T-helper 2 cell treated with Interferon-gamma antibody and Interleukin-4, amounts not matched to agents 100 ng/mL and 5 ng/mL, for 36 hours (primary cell): ENCODE data around the gene BCO1. TPM values are rescaled to one million over a fixed set of nuclear protein-coding genes. Genes with fewer than 3 reads are reported as not detected.

Experiments used
- intact Hi-C: fragments of 100-400 bp; cut with micrococcal nuclease; formaldehyde crosslinking; loops from one replicate; pipeline ENCODE4 v1.15.1; 2023
- total RNA-seq: library from RNA; stranded (reverse); gene quantifications from 2 replicates; pipeline ENCODE4 v1.2.3, GENCODE V29; 2022

Gene BCO1
- total RNA-seq, 1 donor from 2014 or later: not detected

DNA sequence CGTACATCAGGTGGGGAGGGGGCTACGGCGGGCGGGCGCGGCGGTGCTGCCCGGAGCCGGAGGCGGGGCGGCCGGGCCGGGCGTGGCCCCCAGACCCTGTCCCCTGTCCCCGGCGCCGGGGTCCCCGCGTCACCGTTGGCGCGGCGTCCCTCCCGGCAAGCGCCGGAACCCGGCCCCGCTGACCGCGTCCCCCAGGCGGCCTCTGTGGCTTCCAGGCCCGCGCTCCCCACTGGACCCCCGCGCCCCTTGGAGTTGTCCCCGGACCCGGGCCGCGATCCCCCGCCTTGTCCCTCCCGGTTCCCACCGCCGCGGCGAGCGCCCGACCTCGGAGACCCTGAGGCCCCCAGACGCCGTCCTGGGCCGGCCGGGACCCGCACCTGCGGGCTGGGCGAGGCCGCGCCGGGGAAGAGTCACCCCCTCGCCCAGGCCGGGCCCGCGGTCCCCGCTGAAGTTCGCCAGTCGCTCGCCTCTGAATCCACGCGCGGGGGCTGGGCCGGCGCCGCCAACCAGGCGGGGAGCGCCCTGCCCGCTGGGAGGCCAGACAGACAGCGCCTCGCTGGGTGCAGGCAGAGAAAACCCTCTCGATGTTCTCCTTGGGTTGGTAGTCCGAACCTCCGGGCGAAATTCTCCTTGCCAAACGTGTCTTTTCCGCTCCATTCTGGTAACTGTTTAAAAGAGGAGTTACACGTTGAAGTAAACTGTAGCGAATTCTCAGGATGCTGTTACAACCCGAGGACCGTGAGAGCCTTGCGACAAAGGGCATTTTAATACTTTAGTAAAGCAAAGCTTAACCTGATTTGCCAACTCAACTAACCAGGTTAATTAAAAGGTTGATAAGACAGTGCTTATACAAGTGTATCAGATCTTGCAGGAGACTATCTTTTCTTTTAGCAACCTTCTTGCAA, 77.0 kb downstream of the BCO1 start:
- intact Hi-C loops: loop anchor here (2.0 to 10.0 kb wide), 2 partner anchors 311 to 317 kb away; partner anchors contain the start of genes CENPN and CMC2

DNA sequence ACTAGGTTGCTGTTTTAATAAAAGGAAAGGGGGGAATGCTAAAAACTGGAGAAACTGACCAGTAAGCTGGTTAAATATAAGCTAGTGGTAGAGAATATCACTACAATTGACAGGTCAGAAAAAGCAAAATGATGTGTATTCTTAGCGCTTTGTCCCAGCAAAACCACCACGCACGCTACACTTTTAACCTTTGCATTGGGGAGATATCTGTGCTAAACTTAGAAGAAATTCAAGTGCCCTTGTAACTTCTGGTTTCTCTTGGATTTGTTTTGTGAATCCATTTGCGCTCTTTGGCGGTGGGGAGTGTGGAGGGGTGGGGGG, 77.6 kb downstream of the BCO1 start:
- intact Hi-C loops: loop anchor here (10.0 kb wide), 1 partner anchor 311 kb away; the partner anchor contains the start of genes CENPN and CMC2

DNA sequence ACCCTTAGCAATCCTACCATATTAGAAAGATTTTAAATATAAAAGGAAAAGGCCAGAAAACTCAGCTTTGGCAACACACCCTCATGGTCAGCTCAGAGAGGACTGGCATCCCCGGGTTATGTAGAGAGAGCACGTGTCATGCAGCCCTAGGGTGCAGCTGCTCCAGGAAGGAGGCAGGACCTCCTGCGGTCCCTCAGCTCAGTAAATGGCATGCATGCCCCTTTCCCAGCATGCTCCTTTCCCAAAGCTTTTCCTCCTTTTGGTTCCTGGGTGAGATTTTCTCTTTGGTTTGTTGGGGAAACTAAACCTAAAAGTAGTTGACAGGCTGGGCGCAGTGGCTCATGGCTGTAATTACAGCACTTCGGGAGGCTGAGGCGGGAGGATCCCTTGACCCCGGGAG, 80.2 kb downstream of the BCO1 start:
- intact Hi-C loops: loop anchor here (10.0 kb wide), 1 partner anchor 314 kb away; the partner anchor contains the start of genes CENPN and CMC2

DNA sequence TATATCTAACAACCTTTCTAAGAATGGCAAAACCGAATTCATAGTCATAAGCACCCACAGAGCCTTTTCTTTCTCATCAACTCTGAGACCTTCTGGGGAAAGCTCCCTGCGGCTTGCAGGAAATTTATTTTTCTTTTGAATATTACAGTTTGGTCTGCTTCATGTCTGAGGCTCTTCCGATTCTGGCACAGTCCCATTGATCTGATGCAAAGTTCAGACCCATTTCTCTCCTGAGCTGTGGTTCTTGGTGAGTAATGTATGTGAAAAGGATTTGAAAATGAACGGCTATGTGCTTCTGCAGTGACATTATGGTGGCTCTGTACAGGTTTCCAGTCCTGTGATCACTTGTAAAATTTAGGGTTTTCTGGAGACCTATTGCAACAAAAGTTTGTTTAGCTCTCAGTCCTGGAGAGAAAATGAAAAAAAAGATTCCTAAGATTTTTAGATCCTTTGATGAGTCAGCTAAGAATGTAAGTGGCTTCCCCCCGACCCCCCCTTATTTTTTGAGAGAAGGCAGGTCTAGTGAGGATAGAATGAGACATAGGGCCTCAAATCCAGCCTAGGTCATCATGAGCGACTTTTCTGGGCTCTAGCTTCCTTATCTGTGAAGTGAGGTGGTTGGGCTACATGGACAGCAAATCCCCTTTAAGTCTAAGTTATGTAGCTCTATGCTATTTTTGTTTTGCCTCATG, 80.9 kb downstream of the BCO1 start:
- intact Hi-C loops: loop anchor here (10.0 kb wide), 1 partner anchor 315 kb away; the partner anchor contains the start of genes CENPN and CMC2

GRCh38 chr16:81321039-81321438, 82.5 kb downstream of the BCO1 start:
- intact Hi-C loops: no loop called here

DNA sequence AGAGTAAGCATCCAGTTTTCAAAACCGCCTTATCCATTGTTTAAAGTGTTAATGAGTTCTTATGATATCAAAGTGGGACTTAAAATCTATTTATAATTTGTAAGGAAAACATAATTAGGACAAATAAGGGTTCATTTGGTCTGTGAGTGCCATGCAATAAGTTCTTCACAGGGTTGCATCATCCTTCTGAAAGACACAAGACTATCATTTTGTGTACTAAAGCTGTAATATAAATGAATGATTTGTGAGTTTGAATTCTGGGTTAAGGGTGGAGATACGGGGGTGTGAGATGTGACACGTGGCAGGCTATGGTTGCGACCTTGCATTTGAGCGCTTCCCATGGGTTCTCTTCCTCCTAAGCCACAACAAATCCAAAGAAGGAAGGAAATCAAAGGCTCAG, 83.0 kb downstream of the BCO1 start:
- intact Hi-C loops: no loop called here

DNA sequence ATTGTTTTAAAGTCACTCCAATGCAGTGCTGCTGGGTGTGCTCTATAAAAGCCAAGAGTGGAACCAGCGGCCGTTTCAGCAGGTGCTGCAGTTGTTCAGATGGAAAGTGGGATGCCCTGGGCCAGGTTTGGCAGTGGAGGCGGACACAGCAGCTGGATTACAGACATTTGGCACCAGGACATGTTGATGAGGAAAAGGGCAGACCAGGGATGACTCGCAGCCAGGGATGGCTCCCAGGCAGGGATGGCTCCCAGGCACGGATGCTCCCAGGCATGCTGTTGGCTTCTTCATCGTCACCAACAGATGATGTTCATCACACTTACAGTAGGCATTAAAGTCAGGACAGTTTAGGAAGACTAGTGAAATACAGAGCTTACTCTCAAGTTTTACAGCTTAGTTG, 86.3 kb downstream of the BCO1 start:
- intact Hi-C loops: no loop called here

DNA sequence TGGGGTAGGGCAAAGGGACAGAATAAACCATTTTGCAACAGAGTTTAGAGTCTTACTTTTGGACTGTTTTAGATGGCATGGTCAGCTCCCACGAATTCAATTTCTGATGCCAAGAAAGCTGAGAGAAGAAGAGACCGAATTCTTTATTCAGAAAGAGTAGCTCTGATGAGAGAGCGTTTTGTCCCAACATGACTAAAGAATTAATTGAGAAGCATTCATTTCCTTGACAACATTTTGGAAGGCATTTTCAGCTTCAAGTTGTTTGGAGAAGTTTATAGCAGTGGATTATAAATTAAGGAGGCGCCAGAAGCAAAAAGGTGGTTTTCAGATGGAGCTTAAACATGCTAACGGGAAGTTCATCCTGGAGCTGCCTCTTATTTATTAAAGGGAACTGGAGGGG, 88.5 kb downstream of the BCO1 start:
- intact Hi-C loops: no loop called here

GRCh38 chr16:81327447-81328196, 89.1 kb downstream of the BCO1 start:
- intact Hi-C loops: no loop called here

DNA sequence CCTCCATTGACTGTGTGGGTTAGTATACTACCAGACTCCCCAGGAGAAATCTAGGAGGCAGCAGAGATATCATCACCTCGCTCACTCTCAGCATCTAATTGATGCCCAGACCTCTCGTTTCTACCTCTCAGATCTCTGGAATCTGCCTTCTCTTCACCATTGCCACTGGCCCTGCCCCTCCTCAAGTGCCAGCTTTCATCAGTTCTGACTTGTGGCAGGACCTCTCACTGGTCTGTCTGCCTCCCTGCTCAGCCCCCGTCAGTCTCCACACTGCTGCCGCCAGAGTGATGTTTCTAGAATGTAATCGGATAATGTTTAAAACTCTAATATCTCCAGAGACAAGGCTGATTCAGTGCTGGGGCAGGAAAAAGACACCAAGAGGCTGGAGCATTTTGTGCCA, 91.5 kb downstream of the BCO1 start:
- intact Hi-C loops: no loop called here

- intact Hi-C loops: no loop called here
Measured at GRCh38 chr16:81333356-81333755, 94.9 kb downstream of the BCO1 start.

DNA sequence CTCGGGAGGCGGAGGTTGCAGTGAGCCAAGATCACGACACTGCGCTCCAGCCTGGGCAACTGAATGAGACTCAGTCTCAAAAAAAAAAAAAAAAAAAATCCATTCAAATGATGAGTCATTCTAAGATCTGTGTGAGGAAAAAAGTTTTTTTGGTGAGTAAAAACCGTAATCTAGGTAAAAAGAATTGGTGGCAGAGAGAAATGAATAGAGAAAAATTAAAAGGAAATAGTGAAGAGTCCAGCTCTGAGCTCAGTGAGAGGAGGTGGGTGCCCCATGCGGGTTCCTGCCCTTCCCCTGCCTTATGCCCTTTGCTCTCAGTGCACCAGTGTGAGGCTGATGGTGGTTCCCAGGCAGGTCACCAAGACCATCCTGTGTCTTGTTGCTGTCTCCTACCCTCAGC, 97.2 kb downstream of the BCO1 start:
- intact Hi-C loops: no loop called here

GRCh38 chr16:81337097-81337496, 98.6 kb downstream of the BCO1 start:
- intact Hi-C loops: no loop called here

Other genes with a start within 250 kb of the BCO1 start
- gene CMC2, start 231.8 kb upstream of the BCO1 start, total RNA-seq: 84.4 and 93.3 TPM in 2 replicates
- gene CENPN, start 231.5 kb upstream of the BCO1 start, total RNA-seq: 55.5 and 57.4 TPM in 2 replicates
- 26.7 and 28.4 TPM in 2 replicates for gene ATMIN, start 202.8 kb upstream of the BCO1 start, total RNA-seq
- 0.91 TPM in 1 of 2 replicates, not detected in the other for gene C16orf46, start 161.5 kb upstream of the BCO1 start, total RNA-seq
- 9.6 and 11.0 TPM in 2 replicates for gene GCSH, start 142.3 kb upstream of the BCO1 start, total RNA-seq
- gene GAN, start 76.3 kb downstream of the BCO1 start, total RNA-seq: 7.6 and 8.1 TPM in 2 replicates
- 59.8 and 64.3 TPM in 2 replicates for gene CMIP, start 206.1 kb downstream of the BCO1 start, total RNA-seq